Activated T-helper 1 cell treated with anti-CD3 and anti-CD28 coated beads, Interleukin-12 subunit alpha, Interleukin-12 subunit beta, Interleukin-2, Interleukin-4 antibody, amounts not matched to agents 30 ng/mL and 10 ng/mL and 1 ng/mL, durations not matched to agents 14 hours and 24 hours and 36 hours (primary cell): Measurements from ENCODE around the gene DNAH7. TPM values are rescaled to one million over a fixed set of nuclear protein-coding genes. Genes with fewer than 3 reads are reported as not detected.
"Not testable (repeated sequence)": the region's sequence is repeated elsewhere in the genome, so short reads cannot be mapped to it uniquely, and the experiment has no call there.

Experiments used
- DNase-seq: peaks from one replicate; pipeline ENCODE4 v3.0.0; 2021; ENCODE audit warnings: low spot score
- H3K27ac Mint-ChIP-seq: one replicate; pipeline ENCODE4 v1.8.0; 2021; ENCODE audit warnings: mild to moderate bottlenecking, mixed read lengths
- H3K27me3 Mint-ChIP-seq: one replicate; pipeline ENCODE4 v1.8.0; 2022; ENCODE audit warnings: mild to moderate bottlenecking, moderate library complexity, mixed read lengths; ENCODE audit not compliant: insufficient read depth
- H3K36me3 Mint-ChIP-seq: one replicate; pipeline ENCODE4 v1.8.0; 2021; ENCODE audit warnings: low read depth, mixed read lengths
- H3K4me1 Mint-ChIP-seq: one replicate; pipeline ENCODE4 v1.8.0; 2021; ENCODE audit warnings: low read depth, mixed read lengths
- H3K4me3 Mint-ChIP-seq: one replicate; pipeline ENCODE4 v1.8.0; 2021; ENCODE audit warnings: mild to moderate bottlenecking, moderate library complexity, mixed read lengths
- H3K9me3 Mint-ChIP-seq: one replicate; pipeline ENCODE4 v1.8.0; 2021; ENCODE audit warnings: mixed read lengths
- intact Hi-C: fragments of 100-400 bp; cut with micrococcal nuclease; formaldehyde crosslinking; loops from one replicate; pipeline ENCODE4 v1.15.1; 2024
- total RNA-seq: library from RNA; stranded (reverse); gene quantifications from 2 replicates; pipeline ENCODE4 v1.2.3, GENCODE V29; 2022

DNAH7 gene
- total RNA-seq, 1 donor from 2014 or later, result not detected

DNA sequence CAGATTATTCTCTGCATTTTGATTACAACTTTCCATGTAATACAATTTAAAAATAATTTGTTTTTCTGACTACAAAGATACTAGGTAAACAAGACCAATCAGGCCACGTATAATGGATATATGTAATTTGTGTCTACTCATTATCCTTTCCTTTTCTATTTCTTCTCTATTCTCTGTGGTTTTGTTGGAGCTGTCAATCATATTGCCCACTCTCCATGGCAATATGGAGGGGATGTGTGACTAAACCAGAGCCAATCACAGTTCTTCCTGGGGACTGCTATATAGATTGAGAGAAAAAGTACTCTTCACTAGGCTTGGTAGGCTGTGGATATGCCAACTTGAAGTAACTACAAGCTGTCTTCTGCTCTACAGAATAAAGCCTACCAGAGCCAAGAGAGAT, 144.7 kb downstream of the DNAH7 start:
- H3K36me3 Mint-ChIP-seq, result no peaks in the 10 kb centered on the region
- no peak overlapping the region for H3K27ac Mint-ChIP-seq
- DNase-seq, result no peak
- H3K4me1 Mint-ChIP-seq, result no peaks in the 10 kb centered on the region
- H3K4me3 Mint-ChIP-seq, result no peak overlapping the region
- intact Hi-C loops, result no loop called here
- no peaks in the 10 kb centered on the region for H3K27me3 Mint-ChIP-seq
- no peaks in the 10 kb centered on the region for H3K9me3 Mint-ChIP-seq

DNA sequence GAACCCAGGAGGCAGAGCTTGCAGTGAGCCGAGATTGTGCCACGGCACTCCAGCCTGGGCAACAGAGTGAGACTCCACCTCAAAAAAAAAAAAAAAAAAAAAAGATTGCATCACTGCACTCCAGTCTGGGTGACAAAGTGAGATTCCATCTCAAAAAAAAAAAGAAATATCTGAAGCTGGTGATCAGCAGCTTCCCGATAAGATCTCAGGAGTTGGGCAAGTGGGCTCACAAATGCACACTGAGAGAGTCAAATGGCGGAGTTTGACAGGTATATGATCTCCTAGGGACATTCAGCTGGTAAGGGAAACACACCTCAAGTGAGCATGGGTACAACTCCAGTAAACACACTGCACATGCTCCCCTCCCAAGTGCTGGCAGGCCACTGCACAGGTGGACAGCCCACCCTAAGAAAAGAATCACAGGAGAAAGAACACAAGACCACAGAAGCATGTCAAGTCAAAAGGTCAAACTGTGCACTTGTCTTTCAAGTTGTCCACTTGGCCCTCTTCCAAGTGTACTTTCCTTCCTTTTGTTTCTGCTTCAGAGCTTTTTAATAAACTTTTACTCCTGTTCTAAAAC, 151.5 kb downstream of the DNAH7 start:
- not testable (repeated sequence) for H3K36me3 Mint-ChIP-seq, H3K4me3 Mint-ChIP-seq

DNA sequence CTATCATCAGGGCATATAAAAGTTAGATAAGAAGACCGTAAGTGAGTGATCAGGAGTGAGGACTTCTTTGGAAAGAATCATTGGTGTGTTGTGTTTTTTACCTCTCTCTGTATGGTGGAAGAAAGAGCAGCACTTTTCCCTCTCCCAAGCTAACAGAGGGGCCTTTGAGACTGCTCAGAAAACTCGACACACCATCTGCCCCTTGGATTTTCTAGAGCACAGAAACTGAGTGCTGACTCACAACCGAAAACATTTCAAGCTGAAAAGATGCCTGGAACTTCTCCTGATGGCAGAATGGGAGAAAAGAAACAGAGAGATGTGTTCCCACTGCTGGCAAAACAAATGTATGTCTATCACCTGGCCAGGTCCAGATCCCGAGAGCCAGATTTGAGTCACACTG, 156.6 kb downstream of the DNAH7 start:
- H3K4me3 Mint-ChIP-seq, result no peak overlapping the region
- H3K27ac Mint-ChIP-seq, result no peak overlapping the region
- intact Hi-C loops, result no loop called here
- no peaks in the 10 kb centered on the region for H3K27me3 Mint-ChIP-seq
- DNase-seq, result no peak
- H3K4me1 Mint-ChIP-seq, result no peaks in the 10 kb centered on the region
- H3K9me3 Mint-ChIP-seq, result no peaks in the 10 kb centered on the region
- H3K36me3 Mint-ChIP-seq, result no peaks in the 10 kb centered on the region

More for the DNA sequence above, 151.5 kb downstream of the DNAH7 start:
- H3K9me3 Mint-ChIP-seq, H3K4me1 Mint-ChIP-seq, intact Hi-C loops, H3K27ac Mint-ChIP-seq, DNase-seq, H3K27me3 Mint-ChIP-seq: not testable (repeated sequence)

DNA sequence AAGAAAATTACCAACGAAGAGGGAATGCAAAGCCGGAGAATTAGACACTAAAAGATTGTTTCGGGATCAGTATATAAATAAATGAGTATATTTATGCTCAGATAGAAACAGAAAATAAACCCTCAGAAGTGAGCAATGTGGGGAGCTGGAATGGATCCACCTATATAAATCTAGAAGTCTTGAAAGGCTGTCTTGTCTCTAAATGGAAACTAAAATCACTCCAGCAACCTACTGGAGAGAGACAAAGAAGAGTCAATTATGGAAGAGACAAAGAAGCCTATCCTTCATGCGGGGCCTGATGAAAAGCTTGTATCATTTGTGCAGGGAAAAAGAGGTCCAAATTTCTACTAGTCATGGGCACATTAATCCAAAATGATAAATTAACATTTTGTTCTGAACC, 158.1 kb downstream of the DNAH7 start:
- Mint-ChIP-seq H3K4me1 (no peaks in the 10 kb centered on the region), H3K4me3 (no peak overlapping the region), H3K27ac (no peak overlapping the region), H3K36me3 (no peaks in the 10 kb centered on the region), H3K27me3 (no peaks in the 10 kb centered on the region), H3K9me3 (no peaks in the 10 kb centered on the region)
- intact Hi-C loops, result no loop called here
- DNase-seq, result no peak

DNA sequence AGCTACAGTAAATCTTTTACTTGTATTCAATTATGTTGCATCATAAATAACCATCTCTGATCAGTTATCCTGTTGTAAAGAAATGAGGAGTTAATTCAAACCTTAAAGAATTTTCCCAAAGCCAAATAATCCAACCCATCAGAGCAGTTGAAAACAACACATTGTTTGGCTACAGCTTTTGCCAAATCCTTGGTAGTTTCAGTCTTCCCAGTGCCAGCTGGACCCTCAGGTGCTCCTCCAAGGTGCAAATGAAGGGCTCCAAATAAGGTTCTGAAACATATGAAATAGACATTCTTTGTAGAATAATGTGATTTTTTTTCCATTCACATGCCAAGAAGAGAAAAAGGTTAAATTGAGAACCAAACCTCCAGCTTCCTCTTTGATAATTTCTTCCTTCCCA, 158.7 kb downstream of the DNAH7 start:
- Mint-ChIP-seq H3K4me3 (no peak overlapping the region), H3K4me1 (no peaks in the 10 kb centered on the region), H3K9me3 (no peaks in the 10 kb centered on the region), H3K27ac (no peak overlapping the region), H3K36me3 (no peaks in the 10 kb centered on the region), H3K27me3 (peaks cover 2% of the 10 kb centered on the region)
- DNase-seq, result no peak
- intact Hi-C loops, result no loop called here

DNA sequence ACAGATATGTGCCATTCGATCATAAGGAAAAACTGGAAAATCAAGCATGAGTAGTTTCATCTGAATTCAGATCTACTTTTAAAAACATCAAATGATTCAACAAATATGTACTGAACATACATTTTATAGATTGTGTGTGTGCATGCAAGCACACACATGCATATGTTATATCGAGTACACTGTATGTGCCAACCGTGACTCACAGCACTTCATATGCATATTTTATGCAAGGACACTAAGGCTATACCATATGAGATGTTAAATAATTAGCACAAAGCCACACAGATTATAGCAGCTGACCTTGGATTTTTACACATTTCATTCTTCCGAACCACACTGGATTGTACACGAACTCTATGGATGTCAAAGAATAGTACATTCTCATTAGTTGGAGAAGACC, 161.2 kb downstream of the DNAH7 start:
- no peak overlapping the region for H3K4me3 Mint-ChIP-seq
- no peak for DNase-seq
- H3K27ac Mint-ChIP-seq, result no peak overlapping the region
- intact Hi-C loops, result no loop called here
- no peaks in the 10 kb centered on the region for H3K9me3 Mint-ChIP-seq
- H3K4me1 Mint-ChIP-seq, result no peaks in the 10 kb centered on the region
- H3K27me3 Mint-ChIP-seq, result peaks cover 5% of the 10 kb centered on the region
- H3K36me3 Mint-ChIP-seq, result no peaks in the 10 kb centered on the region

DNA sequence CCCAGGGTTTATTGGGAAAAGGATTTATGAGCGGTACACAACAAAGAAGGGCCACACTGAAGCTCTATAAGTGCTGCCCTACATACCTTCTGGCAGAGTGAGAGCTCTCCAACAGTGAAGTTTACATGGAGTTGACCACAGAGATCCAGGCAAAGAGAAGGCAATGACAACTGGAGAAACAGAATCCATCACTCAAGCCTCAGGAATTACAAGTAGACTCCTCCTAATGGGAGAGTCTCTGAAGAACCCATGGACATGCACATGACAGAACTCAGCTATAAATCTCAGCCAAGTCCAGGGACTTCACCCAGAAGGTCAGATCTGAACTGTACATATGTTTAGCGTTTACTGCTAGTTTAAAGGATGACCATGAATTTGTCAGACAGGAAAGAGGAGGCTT, 164.7 kb downstream of the DNAH7 start:
- peaks cover 5% of the 10 kb centered on the region for H3K27me3 Mint-ChIP-seq
- no peak overlapping the region for H3K4me3 Mint-ChIP-seq
- no peak overlapping the region for H3K27ac Mint-ChIP-seq
- no peaks in the 10 kb centered on the region for H3K9me3 Mint-ChIP-seq
- no peaks in the 10 kb centered on the region for H3K36me3 Mint-ChIP-seq
- intact Hi-C loops, result no loop called here
- H3K4me1 Mint-ChIP-seq, result no peaks in the 10 kb centered on the region
- DNase-seq, result no peak

DNA sequence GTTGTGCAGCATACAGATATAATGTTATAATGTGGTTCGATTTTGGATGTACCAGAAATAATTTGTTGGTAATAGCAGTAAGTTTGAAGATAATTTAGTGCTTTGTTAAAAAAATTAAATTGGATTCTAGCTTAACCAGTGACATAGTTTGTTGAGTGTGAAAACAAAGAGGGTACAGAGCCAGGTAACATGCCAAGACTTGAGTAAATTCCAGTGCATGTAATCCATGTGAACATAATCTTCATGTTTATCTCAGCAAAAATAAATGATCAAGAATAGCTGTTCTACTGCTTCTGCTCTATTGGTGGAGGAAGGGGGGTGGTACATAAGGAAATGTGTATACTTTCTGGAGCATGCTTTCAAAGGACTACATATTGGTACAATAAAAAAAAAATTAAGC, 165.8 kb downstream of the DNAH7 start:
- Mint-ChIP-seq H3K36me3 (no peaks in the 10 kb centered on the region), H3K4me1 (no peaks in the 10 kb centered on the region), H3K27me3 (peaks cover 5% of the 10 kb centered on the region), H3K27ac (no peak overlapping the region), H3K9me3 (no peaks in the 10 kb centered on the region), H3K4me3 (no peak overlapping the region)
- DNase-seq, result no peak
- intact Hi-C loops, result no loop called here

DNA sequence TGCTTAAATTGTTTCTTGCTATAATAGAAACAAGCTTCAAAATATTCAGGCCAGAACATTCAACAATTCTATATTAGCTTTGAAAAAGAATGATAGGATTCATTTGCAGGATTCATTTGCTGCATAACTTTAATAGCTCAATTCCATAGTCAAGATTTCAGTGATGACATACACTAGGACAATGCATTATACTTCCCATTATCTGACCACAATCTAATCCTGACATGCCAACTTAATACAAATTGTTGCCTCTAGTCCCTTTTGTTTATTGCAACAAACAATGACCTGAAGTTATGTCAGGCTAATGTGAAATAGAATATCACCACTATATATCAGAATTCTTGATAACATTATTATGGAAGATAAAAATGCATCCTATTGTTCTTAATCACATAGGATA, 169.4 kb downstream of the DNAH7 start:
- intact Hi-C loops, result no loop called here
- no peaks in the 10 kb centered on the region for H3K4me1 Mint-ChIP-seq

DNA sequence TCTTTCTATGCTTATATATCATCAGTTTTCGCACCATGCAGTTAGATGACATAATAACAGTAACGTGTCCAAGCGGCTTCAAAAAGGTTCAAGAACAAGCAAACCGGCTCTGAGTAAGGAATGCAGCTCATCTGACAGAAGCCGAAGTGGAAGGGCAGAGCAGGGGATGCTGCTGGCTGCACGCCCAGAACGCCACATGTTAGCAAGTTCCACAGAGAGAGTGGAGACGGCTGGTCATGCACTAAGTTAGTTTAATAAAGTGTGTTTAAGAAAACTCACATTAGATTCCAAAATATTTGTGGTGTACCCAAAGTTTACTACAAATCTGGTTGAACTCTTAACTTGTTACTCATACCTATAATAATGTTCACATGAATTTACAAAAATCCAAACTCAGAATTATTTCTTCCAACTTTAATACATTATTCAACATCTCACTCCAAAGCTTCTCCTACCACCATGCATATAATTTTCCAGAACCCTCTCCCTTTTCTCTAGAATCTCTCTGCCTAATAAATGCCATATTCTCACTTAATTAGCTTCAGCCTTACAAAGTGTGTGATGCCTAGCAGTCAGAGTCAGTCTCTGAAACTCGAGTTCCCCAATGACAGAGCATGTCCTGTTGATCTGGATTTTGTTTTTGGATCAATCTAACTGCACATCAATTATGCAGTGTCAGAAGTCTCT, 170.0 kb downstream of the DNAH7 start:
- DNase-seq, result no peak

More for the DNA sequence above, 169.4 kb downstream of the DNAH7 start:
- no peaks in the 10 kb centered on the region for H3K9me3 Mint-ChIP-seq
- no peak overlapping the region for H3K4me3 Mint-ChIP-seq
- no peaks in the 10 kb centered on the region for H3K36me3 Mint-ChIP-seq
- peaks cover 2% of the 10 kb centered on the region for H3K27me3 Mint-ChIP-seq
- H3K27ac Mint-ChIP-seq, result no peak overlapping the region
- no peak for DNase-seq

DNA sequence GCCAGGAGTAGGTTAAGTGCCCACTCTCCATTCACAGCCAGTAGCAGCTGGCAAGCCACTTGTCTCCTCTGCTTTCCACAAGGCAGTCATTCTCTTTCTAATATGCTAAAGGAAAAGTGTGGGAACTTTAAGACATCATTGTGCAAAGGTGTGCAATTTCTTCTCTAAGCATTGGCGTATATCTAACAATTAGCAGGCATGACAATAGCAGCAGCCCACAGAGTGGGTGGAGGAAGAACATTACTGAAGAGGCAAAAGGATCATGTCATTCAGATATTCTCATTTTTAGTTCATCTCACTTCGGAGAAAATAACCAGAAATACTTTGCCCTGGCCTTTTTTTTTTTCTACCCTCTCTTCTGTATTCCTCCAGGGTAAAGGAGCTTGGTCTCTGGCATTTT, 177.6 kb downstream of the DNAH7 start:
- no peaks in the 10 kb centered on the region for H3K9me3 Mint-ChIP-seq
- DNase-seq, result no peak
- peaks cover 2% of the 10 kb centered on the region for H3K27me3 Mint-ChIP-seq
- no peak overlapping the region for H3K27ac Mint-ChIP-seq
- no peaks in the 10 kb centered on the region for H3K4me1 Mint-ChIP-seq
- intact Hi-C loops, result no loop called here
- H3K4me3 Mint-ChIP-seq, result no peak overlapping the region
- H3K36me3 Mint-ChIP-seq, result no peaks in the 10 kb centered on the region

More for the DNA sequence above, 170.0 kb downstream of the DNAH7 start:
- Mint-ChIP-seq H3K27me3 (peaks cover 2% of the 10 kb centered on the region), H3K36me3 (no peaks in the 10 kb centered on the region), H3K27ac (no peak overlapping the region), H3K4me1 (no peaks in the 10 kb centered on the region), H3K4me3 (no peak overlapping the region), H3K9me3 (no peaks in the 10 kb centered on the region)
- intact Hi-C loops, result no loop called here

DNA sequence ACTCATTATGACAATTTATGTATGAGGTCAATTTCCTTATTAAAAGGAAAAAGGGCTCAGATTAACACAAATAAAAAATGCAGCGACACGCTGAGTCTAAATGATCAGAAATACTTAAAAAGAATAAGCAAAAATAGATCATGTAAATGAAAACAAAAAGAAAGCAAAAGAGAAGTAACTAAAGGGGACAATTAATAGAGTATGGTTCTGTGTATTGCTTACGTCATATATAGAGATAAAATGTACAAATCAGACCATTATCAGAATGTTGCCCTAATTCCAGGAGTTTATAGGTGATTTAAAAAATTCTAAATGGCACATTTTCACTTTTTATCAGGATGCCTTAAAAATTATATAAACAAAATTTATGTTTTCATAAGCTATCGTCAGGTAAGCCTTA, 189.5 kb downstream of the DNAH7 start:
- DNase-seq, result no peak
- Mint-ChIP-seq H3K4me3 (no peak overlapping the region), H3K36me3 (no peaks in the 10 kb centered on the region), H3K9me3 (no peaks in the 10 kb centered on the region), H3K27me3 (peaks cover 2% of the 10 kb centered on the region), H3K27ac (no peak overlapping the region), H3K4me1 (no peaks in the 10 kb centered on the region)
- intact Hi-C loops, result no loop called here

DNA sequence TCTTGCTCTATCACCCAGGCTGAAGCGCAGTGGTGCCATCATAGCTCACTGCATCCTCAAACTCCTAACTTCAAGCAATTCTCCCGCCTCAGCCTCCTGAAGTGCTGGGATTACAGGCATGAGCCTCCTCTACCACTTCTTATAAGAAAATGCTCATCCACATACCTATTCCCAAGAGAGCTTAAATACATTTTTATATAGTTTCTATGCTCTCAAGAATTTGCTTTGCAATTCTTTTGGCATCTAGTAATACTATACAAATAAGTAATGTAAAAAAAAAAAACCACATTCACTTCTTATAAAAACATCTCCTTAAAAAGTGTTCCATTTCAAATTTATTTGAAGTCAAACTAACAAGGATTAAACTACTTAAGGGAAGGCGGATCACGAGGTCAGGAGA, 197.3 kb downstream of the DNAH7 start:
- intact Hi-C loops, result no loop called here
- DNase-seq, result no peak
- Mint-ChIP-seq H3K27ac (no peak overlapping the region), H3K27me3 (no peaks in the 10 kb centered on the region), H3K9me3 (no peaks in the 10 kb centered on the region), H3K4me3 (no peak overlapping the region), H3K4me1 (no peaks in the 10 kb centered on the region), H3K36me3 (no peaks in the 10 kb centered on the region)

DNA sequence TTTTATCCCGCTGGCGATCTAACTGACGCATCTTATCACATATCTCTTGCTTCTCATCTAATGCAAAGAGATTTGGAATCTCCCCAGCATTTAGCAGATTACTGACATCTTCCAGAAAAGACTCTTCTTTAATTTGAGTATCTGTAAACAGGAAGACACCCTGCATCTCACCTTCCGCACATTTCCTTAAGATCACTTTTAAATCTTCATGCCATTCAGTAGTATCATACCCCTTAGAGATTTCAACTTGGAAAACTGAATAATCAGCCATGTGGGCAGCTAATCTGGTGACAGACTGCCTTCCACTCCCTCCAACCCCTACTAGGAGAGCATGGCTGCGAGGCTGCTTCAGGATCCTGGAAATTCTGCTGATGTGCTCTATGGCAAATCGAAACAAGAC, 204.3 kb downstream of the DNAH7 start:
- H3K4me1 Mint-ChIP-seq, result no peaks in the 10 kb centered on the region
- H3K4me3 Mint-ChIP-seq, result no peak overlapping the region
- H3K27me3 Mint-ChIP-seq, result peaks cover 3% of the 10 kb centered on the region
- H3K27ac Mint-ChIP-seq, result no peak overlapping the region
- DNase-seq, result no peak
- H3K36me3 Mint-ChIP-seq, result no peaks in the 10 kb centered on the region
- H3K9me3 Mint-ChIP-seq, result no peaks in the 10 kb centered on the region
- intact Hi-C loops, result no loop called here
